NCI-H2196 (cell line): ENCODE results near the gene CHCHD6.
"Not testable (repeated sequence)": the region's sequence is repeated elsewhere in the genome, so short reads cannot be mapped to it uniquely, and the experiment has no call there.

ENCODE experiments used
- DNase-seq: peaks from one replicate; lab custom pipeline; 2025; ENCODE audit not compliant: unreplicated experiment; lab: John Stamatoyannopoulos, UW

CHCHD6 gene

GRCh38 chr3:126765187-126766069, 61.4 kb downstream of the CHCHD6 start:
- DNase-seq = no peak

GRCh38 chr3:126766653-126767052, 62.6 kb downstream of the CHCHD6 start:
- no peak for DNase-seq

GRCh38 chr3:126768903-126769302, 64.9 kb downstream of the CHCHD6 start:
- DNase-seq = no peak

GRCh38 chr3:126770096-126770495, 66.1 kb downstream of the CHCHD6 start:
- no peak for DNase-seq

GRCh38 chr3:126773167-126773566, 69.1 kb downstream of the CHCHD6 start:
- no peak for DNase-seq

GRCh38 chr3:126773783-126774182, 69.7 kb downstream of the CHCHD6 start:
- no peak for DNase-seq

GRCh38 chr3:126777366-126777765, 73.3 kb downstream of the CHCHD6 start:
- DNase-seq = no peak

GRCh38 chr3:126780666-126781065, 76.6 kb downstream of the CHCHD6 start:
- DNase-seq = no peak

GRCh38 chr3:126781406-126781805, 77.4 kb downstream of the CHCHD6 start:
- no peak for DNase-seq

GRCh38 chr3:126781889-126782491, 78.0 kb downstream of the CHCHD6 start:
- no peak for DNase-seq

- no peak for DNase-seq
Measured at GRCh38 chr3:126782536-126782935, 78.5 kb downstream of the CHCHD6 start.

- no peak for DNase-seq
Measured at GRCh38 chr3:126784254-126784653, 80.2 kb downstream of the CHCHD6 start.

GRCh38 chr3:126791320-126791719, 87.3 kb downstream of the CHCHD6 start:
- not testable (repeated sequence) for DNase-seq

GRCh38 chr3:126792998-126793397, 89.0 kb downstream of the CHCHD6 start:
- no peak for DNase-seq

GRCh38 chr3:126797563-126797962, 93.5 kb downstream of the CHCHD6 start:
- no peak for DNase-seq

GRCh38 chr3:126798521-126798920, 94.5 kb downstream of the CHCHD6 start:
- no peak for DNase-seq

- no peak for DNase-seq
Measured at GRCh38 chr3:126799099-126799498, 95.1 kb downstream of the CHCHD6 start.

- not testable (repeated sequence) for DNase-seq
Measured at GRCh38 chr3:126801312-126801711, 97.3 kb downstream of the CHCHD6 start.

GRCh38 chr3:126807795-126808194, 103.8 kb downstream of the CHCHD6 start:
- no peak for DNase-seq

- no peak for DNase-seq
Measured at GRCh38 chr3:126811530-126811929, 107.5 kb downstream of the CHCHD6 start.

- DNase-seq = no peak
Measured at GRCh38 chr3:126816298-126816697, 112.3 kb downstream of the CHCHD6 start.

- DNase-seq = no peak
Measured at GRCh38 chr3:126816986-126817777, 113.1 kb downstream of the CHCHD6 start.
